ENCODE data around the gene SYDE1.

DNA sequence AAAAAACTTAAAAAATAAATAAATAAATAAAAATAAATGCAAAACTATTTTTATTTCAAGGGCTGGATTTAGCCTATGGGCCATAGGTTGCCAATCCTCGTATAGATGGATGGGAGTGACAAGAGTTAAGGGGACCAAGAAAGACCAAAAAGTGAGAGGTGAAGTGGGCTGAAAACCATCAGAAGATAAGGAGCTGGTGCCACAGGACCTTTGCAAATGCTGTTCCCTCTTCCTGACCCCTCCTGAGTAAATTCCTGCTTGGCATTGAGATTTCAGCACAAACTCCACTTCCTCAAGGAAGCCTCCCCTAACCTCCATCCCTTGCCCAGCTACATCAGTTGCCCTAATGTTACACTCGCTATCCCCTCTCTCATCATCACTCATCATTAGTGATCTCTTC lies 14.2 kb upstream of the SYDE1 start:
- TF ChIP-seq EZH2 (IDR thresholded peaks at IDR 0.05; ENCODE audit: borderline replicate concordance, low read depth, low read length, severe bottlenecking), result no peak
- TF ChIP-seq, protein P1, sequence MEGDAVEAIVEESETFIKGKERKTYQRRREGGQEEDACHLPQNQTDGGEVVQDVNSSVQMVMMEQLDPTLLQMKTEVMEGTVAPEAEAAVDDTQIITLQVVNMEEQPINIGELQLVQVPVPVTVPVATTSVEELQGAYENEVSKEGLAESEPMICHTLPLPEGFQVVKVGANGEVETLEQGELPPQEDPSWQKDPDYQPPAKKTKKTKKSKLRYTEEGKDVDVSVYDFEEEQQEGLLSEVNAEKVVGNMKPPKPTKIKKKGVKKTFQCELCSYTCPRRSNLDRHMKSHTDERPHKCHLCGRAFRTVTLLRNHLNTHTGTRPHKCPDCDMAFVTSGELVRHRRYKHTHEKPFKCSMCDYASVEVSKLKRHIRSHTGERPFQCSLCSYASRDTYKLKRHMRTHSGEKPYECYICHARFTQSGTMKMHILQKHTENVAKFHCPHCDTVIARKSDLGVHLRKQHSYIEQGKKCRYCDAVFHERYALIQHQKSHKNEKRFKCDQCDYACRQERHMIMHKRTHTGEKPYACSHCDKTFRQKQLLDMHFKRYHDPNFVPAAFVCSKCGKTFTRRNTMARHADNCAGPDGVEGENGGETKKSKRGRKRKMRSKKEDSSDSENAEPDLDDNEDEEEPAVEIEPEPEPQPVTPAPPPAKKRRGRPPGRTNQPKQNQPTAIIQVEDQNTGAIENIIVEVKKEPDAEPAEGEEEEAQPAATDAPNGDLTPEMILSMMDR (IDR thresholded peaks at IDR 0.05; ENCODE audit: borderline replicate concordance, extremely low read depth, low read length, poor library complexity, severe bottlenecking), result no peak

Data from DND-41 (cell line).